Choroid plexus epithelial cell (primary cell): Measurements from ENCODE around the gene MCTP1.
"Not testable (repeated sequence)": the region's sequence is repeated elsewhere in the genome, so short reads cannot be mapped to it uniquely, and the experiment has no call there.

Source experiments
- DNase-seq: peaks from one replicate; pipeline ENCODE4 v3.0.0-alpha.2; 2010; ENCODE audit warnings: low read depth
- H3K4me3 ChIP-seq: 2 replicates; pipeline ENCODE4 v1.5.1; 2011; ENCODE audit warnings: low read depth, mild to moderate bottlenecking, control low read depth, low read length, moderate library complexity
- TF ChIP-seq, protein P1 (sequence below): conservative IDR thresholded peaks from 2 replicates; pipeline ENCODE4 v1.5.1; 2011; ENCODE audit warnings: low read depth, mild to moderate bottlenecking, control low read depth, inconsistent platforms, low read length, moderate library complexity

MCTP1 gene

DNA sequence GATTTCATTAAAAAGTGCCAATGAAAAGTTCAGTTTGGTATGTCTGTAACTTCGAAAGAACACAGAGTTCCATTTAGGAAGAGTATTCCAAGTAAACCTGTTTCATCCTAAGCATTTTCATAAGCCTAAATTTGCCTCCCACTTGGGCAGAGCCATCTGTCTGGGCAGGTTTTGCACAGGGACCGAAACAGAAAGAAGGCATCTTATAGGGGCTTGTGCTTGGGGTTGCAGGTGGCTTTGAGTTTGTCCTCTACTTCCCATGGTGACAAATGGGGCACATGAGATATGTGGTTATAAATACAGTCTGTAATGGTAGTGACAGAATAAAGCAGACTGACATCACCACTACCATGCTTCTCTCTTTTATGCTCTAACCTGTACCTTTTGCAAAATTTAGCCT is 63.7 kb downstream of the MCTP1 start:
- H3K4me3 ChIP-seq = no peak overlapping the region
- DNase-seq = no peak
- TF ChIP-seq, protein P1, sequence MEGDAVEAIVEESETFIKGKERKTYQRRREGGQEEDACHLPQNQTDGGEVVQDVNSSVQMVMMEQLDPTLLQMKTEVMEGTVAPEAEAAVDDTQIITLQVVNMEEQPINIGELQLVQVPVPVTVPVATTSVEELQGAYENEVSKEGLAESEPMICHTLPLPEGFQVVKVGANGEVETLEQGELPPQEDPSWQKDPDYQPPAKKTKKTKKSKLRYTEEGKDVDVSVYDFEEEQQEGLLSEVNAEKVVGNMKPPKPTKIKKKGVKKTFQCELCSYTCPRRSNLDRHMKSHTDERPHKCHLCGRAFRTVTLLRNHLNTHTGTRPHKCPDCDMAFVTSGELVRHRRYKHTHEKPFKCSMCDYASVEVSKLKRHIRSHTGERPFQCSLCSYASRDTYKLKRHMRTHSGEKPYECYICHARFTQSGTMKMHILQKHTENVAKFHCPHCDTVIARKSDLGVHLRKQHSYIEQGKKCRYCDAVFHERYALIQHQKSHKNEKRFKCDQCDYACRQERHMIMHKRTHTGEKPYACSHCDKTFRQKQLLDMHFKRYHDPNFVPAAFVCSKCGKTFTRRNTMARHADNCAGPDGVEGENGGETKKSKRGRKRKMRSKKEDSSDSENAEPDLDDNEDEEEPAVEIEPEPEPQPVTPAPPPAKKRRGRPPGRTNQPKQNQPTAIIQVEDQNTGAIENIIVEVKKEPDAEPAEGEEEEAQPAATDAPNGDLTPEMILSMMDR = no peak

GRCh38 chr5:95220381-95220780 is 64.5 kb downstream of the MCTP1 start:
- no peak for DNase-seq
- TF ChIP-seq, protein P1 = no peak
- no peak overlapping the region for H3K4me3 ChIP-seq

GRCh38 chr5:95219411-95219810 is 65.5 kb downstream of the MCTP1 start:
- TF ChIP-seq, protein P1 = no peak
- DNase-seq = no peak

GRCh38 chr5:95217881-95218280 is 67.0 kb downstream of the MCTP1 start:
- H3K4me3 ChIP-seq = no peak overlapping the region
- no peak for DNase-seq
- TF ChIP-seq, protein P1 = no peak

More at GRCh38 chr5:95219411-95219810, 65.5 kb downstream of the MCTP1 start:
- H3K4me3 ChIP-seq = no peak overlapping the region

DNA sequence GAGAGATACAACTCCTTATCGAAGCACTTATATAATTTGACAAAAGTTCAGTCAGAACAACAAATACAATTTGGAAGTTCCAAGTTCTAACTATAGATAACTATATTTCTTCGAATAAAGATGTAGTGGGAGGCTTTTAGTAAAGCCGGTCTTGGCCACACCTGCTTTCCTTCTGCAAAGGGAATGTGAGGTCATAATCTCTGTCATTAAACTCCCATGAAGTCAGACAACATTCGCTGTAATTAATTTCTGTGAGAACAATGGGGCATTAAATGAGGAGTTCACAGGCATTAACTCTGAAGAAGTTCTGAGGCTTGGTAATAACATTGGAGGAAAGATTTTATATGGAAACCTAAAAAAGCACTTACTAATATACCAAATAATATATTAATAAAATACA is 67.5 kb downstream of the MCTP1 start:
- no peak for DNase-seq
- TF ChIP-seq, protein P1 = no peak
- H3K4me3 ChIP-seq = no peak overlapping the region

- peak; percentile 5 for DNase-seq
- TF ChIP-seq, protein P1 = no peak
- H3K4me3 ChIP-seq = no peak overlapping the region
Observed at GRCh38 chr5:95216136-95216955, 68.5 kb downstream of the MCTP1 start.

- DNase-seq, H3K4me3 ChIP-seq: not testable (repeated sequence)
Observed at GRCh38 chr5:95207811-95208210, 77.1 kb downstream of the MCTP1 start.
